HG03280 (cell line): ENCODE data around the gene LRRN4.
"Not testable (repeated sequence)": the region's sequence is repeated elsewhere in the genome, so short reads cannot be mapped to it uniquely, and the experiment has no call there.

ENCODE experiments used
- ATAC-seq: cut with Tn5 transposase; IDR thresholded peaks from one replicate; pipeline ENCODE4 v1.9.1; 2021; ENCODE audit warnings: mild to moderate bottlenecking, moderate library complexity; ENCODE audit not compliant: unreplicated experiment

The LRRN4 gene

DNA sequence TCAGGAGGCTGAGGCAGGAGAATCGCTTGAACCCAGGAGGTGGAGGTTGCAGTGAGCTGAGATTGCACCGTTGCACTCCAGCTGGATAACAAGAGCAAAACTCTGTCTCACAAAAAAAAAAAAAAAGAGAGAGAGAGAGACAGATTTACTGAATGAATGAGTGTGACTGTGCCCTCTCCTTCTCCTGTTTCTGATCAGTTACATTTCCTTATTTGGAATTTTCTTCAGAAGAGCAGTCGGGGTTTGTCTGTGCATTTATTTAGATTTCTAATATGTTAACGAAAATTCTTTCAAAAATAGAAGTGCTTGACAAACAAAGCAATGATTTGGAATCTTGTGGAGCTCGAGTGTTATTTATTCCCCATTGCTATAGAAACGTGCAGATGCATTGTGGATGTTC lies 6.4 kb upstream of the LRRN4 start:
- ATAC-seq, result no peak

DNA sequence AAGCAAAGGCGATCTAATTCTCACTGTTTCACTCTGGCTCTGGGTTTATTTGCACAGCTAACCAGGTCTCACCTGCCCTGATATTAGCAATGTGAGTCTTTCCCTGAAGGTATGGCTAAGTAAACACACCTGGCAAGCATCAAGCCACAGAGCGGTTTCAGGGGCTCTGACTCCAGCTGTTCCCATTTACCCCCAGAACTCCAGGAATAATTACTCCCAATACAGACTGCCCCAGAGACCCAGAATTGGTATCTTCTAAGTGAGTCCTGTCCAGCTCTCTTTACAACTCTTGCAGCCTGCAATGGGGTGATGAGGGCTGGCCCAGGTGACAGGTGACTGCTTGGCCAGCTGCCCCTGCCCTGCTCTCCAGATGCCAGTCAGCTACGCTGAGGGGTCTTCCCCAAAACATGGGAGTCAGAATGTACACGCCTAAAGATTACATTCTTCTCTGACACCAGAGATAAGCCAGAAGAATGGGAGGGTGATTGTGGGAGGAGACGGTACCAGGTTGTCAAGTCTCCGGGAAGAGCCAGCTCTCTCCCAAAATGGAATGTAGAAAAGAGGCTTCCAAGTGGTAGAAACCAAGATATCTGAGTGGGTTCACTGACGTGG lies 4.9 kb upstream of the LRRN4 start:
- no peak for ATAC-seq

DNA sequence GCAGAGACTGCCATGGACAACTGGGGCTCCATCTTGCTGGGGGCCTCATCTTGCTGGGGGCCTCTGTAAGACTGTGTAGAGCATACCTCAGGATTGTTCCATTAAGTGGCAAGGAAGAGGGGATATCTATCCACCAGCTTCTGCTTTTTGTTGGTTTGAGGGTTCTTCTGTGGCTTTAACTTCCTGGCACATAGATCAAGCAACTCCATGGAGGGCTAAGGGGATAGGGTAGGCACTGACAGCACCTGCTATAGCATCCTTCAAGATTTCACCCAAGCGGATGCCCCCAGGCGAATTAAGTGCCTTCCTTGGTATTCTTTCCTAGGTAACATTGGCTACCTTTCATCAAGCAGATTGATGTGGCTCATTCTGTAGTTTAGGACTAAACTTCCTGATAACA lies 3.8 kb upstream of the LRRN4 start:
- no peak for ATAC-seq

DNA sequence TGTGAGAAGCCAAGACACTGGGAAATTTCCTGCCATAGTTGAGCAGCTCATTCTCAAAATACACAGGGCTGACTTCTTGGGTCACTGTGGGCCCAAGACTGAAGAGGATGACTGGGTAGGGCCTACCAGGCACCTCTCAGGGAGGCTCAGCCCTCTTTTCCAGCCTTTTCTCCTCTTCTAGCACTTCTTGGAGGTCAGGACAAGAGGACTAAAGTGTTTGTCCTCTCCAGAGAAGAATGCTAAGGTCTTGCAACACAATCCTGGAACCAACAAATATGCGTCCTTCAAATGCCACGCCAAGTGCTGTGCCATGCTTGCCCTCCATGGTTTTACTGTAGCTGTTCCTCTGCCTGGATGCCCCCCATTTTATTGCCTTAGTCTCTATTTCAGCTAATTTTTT lies 3.3 kb upstream of the LRRN4 start:
- ATAC-seq, result no peak

DNA sequence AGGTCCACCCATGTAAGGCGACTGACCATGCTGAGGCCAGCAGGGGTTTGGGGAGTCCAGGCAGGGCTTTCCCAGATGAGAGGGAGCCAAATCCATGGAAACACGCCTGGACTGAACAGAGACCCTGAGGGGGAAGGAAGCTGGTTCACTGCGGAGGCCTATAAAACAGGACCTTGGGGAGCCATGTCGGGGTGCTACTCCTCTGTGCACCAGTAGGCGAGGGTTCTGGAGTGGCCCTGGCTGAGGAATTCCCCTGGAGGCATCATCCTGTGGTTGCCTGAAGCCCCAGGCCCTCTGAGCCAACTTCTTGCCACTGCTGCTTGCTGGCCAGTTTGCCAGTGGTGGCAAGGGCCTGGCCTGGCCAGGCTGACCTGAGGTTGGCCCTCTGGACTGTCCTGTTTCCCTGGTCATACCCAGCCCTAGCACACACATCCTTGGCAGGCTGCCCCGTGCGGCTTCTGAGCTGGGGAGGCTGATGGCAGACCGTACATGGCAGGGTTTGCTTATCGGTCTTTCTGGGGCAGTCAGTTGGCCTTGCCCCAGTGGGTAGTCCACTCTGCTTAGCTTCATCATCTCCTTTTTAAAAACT lies 2.2 kb upstream of the LRRN4 start:
- no peak for ATAC-seq

DNA sequence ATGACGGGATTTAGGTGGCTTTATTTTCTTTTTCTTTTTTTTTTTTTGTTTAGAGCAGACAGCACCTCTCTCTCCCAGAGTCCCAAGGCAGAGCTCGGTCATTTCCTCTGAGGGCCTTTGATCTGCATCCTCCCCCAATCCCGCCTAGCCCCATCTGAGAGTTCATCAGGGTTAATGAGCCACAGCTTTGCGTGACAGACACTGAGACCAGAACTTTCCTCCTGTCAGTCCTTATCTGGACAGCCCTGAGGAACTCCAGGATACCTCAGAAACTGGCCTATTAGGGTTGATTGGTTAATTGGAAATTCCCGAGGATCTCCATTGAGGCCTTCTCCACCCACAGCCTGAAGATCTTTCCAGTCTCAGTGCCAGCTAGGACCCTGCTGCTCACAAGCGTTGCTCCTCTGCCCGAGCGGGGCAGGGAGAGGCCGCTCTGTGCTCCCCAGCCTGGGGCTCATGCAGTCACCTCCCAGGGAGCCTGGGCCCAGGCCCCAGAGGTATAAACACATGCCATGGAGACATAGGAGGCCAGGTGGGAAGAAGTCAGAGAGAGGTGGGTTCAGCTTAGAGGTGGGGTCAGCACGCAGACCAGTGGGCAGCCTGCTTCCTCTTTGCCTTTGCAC lies 1.4 kb upstream of the LRRN4 start:
- no peak for ATAC-seq

DNA sequence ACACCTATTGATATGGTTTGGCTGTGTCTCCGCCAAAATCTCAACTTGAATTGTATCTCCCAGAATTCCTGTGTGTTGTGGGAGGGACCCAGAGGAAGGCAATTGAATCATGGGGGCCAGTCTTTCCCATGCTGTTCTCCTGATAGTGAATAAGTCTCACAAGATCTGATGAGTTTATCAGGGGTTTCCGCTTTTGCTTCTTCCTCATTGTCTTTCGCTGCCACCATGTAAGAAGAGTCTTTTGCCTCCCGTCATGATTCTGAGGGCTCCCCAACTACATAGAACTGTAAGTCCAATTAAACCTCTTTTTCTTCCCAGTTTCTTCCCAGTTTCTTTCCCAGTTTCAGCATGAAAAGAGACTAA lies 810 bp upstream of the LRRN4 start:
- ATAC-seq, result not testable (repeated sequence)

DNA sequence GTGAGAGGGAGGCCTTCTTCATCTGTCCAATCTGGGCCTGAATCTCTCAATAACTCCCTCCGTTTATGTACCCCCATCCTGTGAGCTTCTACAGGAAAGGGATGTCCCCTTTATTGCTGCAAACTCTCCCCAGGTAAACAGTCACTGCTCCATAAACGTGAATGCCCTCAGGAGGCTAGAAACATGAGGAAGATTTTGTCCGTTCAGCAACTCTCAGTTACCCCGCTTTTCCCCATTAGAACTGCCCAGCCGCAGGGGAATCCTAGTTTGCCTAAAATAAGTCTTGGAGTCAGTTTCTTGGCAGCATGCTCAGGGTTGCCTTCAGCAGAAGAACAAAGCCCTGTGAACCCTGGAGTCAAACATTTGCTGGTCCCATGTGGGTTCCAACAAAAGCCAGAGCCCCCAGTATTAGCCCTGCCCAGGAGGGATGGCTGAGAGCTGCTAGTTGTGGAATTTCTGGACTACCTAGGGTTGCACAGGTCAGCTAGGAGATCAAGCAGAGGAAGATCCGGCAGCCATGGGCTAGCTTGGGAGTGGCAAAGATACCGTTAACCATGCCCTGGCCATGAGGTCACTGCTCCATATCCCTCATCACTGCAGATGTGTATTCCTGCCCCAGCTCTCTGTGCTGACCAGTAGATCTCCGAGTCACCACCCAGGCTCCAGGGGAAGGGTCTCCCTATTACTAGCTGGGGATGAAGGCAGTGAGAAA lies 640 bp downstream of the LRRN4 start:
- ATAC-seq, result no peak

DNA sequence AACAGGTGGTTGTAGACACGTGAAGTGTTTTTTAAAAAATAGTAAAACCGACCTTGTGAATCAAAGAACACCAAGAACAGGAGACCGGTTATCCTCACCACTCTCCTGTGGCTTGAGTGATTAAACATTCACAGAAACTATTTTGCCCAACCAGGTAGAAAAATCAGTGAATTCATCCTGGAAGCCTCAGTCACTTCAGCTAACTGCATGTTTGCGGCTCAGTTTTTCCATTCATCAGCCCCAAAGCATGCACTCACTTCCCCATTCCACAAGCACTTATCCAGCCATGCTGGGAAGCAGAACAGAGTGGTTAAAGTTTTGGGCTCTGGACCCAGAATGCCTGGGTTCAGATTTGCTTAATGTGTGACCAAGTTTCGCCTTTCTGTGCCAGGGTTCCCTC lies 2.4 kb downstream of the LRRN4 start:
- no peak for ATAC-seq

DNA sequence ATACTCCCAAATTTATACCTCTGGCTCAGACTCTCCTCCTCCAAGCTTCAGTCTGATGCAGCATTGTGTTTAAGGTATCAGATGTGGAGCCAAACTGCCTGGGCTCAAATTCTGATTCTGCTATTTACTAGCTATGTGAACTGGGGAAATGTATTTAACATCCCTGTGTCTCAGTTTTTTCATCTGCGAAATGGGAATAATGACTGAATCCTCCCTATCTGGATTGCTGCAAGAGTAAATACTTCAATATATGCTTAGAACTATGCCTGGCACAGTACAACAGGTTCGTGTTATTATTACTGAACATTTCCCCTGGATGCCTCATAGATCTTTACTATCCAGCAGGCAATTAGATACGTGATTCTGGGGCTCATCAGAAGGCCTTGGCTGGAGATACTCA lies 5.5 kb downstream of the LRRN4 start:
- ATAC-seq, result no peak

DNA sequence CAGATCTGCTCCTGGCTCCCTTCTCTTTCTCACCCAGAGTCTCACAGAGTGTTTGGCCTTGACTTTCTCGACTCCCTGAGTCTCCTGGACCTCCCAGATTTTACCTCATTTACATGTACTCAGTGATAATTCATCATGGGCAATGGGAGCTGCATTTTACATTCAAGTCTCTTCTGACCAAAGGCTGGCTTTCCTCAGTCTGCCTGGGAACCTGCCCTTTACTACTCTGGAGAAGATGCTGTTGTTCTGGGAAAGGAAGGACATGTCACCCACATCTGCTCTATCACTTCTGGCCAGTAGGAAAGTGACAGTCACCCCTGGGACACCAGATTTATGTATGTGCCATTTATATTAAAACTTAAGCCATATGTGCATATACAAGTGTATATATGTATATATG lies 7.4 kb downstream of the LRRN4 start:
- no peak for ATAC-seq

DNA sequence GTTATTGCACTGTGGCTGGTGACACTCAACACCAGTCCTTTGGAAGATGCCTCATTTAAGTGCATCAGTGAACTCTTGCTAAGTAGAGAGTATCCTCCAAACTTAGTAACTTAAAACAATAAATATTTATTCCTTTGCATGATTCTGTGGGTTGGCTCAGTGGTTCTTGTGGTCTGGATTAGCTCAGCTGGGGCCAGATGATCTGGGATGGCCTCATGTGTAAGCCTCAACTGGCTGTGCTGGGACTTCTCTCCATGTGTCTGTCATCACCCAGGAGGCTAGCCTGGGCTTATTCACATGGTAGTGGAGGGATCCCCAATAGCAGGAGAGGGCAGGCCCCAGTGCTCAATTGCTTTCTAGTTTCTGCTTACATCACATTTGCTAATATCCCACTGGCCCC lies 8.3 kb downstream of the LRRN4 start:
- no peak for ATAC-seq

DNA sequence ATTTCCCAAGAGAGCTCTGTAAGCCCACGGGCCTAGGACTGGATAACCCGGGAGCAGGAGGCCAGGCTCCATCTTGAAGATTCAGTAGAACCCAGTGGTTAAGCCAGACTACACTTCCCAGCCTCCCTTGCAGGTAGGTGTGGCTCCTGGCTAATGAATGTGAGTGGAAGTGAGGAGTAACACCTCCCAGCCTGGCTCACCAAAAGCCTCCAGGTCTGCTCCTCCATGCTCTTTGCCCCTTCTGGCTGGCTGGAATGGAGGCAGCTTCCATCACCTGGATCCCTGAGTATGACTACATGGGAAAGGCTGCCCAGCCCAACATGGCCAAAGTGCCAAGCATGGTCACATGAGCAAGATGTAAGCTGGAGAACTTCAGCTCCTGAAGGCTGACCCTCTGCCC lies 9.7 kb downstream of the LRRN4 start:
- no peak for ATAC-seq

DNA sequence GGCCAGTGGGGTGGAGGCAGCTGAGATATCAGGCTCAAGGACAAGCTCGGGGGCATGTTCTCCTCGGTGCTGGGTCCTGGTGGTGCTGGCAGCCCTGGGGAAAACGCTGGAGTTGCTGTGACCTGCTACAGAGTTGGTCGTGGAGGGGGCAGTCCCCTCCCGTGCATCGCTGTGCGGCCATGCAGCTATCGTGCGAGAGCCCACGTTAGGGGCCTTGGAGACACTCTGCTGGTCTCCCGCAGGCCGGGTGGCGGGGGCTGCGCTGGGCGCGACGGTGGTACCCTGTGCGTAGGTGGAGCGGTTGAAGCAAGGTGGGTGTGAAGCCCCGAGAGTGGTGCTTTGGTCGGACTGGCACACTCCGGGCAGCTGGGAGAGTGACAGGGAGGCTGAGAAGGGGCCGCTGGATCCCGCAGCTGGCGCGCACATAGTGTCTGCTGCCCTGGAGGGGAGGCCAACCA lies 12.0 kb downstream of the LRRN4 start:
- ATAC-seq, result no peak

DNA sequence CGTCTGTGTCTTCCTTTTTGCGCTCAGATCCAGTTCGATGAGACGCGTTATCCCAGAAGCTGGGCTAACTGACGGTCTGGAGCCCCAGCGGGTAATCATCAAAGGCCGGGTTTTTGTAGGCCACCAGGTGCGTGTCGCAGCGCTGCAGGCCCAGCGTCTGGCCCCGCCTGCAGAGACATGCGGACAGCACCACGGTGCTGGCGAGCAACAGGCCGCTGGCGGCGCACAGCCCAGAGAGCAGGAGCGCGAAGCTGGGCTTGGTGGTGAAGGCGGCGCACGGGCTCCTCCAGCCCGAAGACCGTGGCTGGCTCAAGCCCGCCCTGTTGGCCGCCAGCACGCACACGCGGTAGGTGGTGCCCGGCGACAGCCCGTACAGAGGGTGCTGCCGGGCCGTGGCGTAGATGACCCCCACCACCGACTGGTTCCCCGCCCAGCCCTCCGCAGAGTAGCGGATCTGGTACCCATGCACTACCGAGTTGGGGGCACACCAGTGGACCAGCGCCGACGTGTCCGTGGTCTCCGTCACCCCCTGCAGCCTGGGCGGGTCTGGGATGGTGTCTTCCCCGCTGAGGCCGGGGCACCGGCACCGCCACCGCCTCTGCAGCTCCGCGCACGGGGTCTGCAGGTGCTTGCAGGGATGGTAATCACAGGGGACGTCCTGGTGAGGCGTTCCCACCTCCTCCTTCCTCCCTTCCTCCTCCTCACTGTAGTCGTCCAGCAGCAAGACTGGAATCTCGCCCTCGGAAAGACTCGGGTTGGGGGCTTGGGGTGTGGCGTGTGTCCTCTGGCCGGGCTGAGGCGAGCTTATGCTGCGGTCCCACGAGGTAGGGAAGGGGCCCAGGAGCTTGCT lies 12.7 kb downstream of the LRRN4 start:
- no peak for ATAC-seq

DNA sequence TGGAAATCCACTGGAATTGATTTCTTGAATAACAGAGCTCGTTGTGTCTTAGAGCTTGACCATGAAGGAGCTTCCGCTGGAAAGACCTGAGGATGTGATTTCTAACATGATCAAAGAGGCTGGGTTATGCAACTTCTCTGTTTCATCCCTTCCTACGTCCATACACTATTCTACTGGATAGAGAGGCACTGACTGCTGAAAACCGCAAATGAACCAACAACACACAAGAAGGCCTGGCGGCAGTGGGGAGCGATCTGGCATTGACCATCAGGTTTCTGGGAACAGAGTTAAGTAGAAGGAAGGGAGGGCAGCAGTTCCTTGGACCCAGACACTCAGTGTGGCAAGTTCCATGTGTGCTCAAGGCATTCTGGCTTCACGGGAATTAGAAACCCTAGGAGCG lies 13.3 kb downstream of the LRRN4 start:
- ATAC-seq, result no peak

DNA sequence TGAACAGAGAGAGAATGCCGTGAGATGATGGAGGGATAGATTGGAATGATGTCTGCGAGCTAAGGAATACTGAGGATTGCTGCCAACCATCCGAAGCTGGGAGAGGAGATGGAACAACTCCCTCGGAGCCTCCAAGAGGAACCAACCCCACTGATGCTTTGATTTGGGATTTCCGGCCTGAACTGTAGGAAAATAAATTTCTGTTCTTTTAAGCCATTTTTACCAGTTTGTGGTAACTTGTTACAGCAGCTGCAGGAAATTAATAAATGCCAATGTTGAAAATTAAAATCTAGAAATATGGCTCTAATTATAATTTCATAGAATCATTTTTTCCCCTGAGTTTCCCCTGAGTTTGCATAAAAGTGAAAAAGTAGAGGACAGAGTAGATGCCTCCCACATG lies 14.1 kb downstream of the LRRN4 start:
- ATAC-seq, result no peak

DNA sequence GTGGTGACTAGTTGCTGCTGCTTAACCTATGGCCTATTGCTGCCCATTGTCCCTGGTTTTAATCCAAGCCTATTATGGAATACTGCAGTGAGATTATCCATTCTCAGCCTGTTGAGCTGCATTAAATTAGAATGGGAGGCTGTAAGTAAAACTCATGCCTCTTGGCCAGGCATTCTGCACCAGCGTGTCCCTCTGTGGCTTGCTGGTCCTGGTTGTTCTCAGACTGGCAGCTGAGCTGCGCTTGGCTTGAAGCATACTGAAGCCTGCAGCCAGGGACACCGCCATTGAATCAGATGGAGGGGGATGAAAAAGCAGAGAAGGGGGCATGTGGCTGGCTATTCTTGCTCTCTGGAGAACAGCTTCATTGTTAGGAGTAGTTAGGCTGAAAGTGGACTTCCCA lies 15.6 kb downstream of the LRRN4 start:
- ATAC-seq, result no peak

DNA sequence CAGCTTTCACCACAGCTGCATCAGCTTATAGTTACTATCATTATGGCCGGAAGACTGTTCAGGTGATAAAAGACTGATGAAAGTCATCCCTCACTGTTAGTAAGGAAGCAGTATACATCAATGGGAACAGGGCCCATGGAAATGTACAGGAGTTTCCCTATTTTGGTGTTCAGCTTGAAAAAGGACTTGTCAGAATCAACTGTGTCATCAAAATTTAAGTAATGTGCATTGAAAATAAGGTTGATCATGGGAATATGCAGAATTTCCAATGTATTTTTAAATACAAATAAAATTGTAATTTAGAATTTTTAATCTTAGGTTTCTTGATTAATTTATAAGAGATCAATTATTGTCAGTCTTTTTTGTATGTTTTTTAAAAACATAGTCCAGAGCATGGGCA lies 16.8 kb downstream of the LRRN4 start:
- ATAC-seq, result no peak

DNA sequence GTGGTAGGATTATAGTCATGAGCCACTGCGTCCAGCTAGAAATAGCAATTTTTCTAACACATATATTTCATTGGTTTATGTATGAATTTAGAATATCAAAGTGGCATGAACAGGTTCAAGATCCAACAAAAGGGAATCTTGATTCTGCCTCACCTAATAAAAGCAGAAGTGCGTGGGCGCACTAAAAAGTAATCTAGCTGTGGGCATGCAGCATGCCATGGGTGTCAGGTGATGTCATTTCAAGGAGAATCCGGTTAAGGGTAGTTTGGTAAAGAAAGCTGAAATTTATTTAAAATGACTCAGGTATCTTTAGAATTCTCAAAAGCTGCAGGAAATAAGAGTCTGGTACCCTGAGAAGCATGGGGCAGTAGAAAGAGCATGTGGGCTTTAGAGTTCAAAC lies 17.6 kb downstream of the LRRN4 start:
- ATAC-seq, result no peak
